ENCODE results near the gene NEK11.
"Not testable (repeated sequence)": the region's sequence is repeated elsewhere in the genome, so short reads cannot be mapped to it uniquely, and the experiment has no call there.

NEK11 gene

GRCh38 chr3:131360191-131360755, 333.6 kb downstream of the NEK11 start:
- Histone ChIP-seq H3K9me3 (ENCODE audit: control insufficient read depth in 5 of 5, low read length in 5 of 5) (no peaks in the 10 kb centered on the region), H3K9ac (ENCODE audit: low read length in 5 of 5) (no peak overlapping the region), H3K36me3 (ENCODE audit: control insufficient read depth in 5 of 5, insufficient read depth in 5 of 5, low read length in 5 of 5) (no peaks in the 10 kb centered on the region), H3K4me1 (ENCODE audit: control insufficient read depth in 5 of 5, insufficient read depth in 5 of 5, low read length in 5 of 5) (peaks cover 0 to 21% (median 12%) of the 10 kb centered on the region in 5 donors), H3K4me3 (ENCODE audit: low read depth in 1 of 5, low read length in 5 of 5) (no peak overlapping the region), H3K27ac (ENCODE audit: low read depth, low read length) (no peak overlapping the region), H3K27me3 (ENCODE audit: control insufficient read depth in 5 of 5, insufficient read depth in 4 of 5, low read length in 5 of 5) (no peaks in the 10 kb centered on the region)

GRCh38 chr3:131361066-131361463, 334.4 kb downstream of the NEK11 start:
- H3K4me3 ChIP-seq (ENCODE audit: low read depth in 1 of 5, low read length in 5 of 5) = peak overlapping the region; percentile 44 to 80 (median 70)
- not testable (repeated sequence) for H3K9me3 ChIP-seq (ENCODE audit: control insufficient read depth in 5 of 5, low read length in 5 of 5); H3K9ac ChIP-seq (ENCODE audit: low read length in 5 of 5); H3K27ac ChIP-seq (ENCODE audit: low read depth, low read length); H3K27me3 ChIP-seq (ENCODE audit: control insufficient read depth in 5 of 5, insufficient read depth in 4 of 5, low read length in 5 of 5); H3K36me3 ChIP-seq (ENCODE audit: control insufficient read depth in 5 of 5, insufficient read depth in 5 of 5, low read length in 5 of 5)
- H3K4me1 ChIP-seq (ENCODE audit: control insufficient read depth in 5 of 5, insufficient read depth in 5 of 5, low read length in 5 of 5) = peaks cover 0 to 21% (median 12%) of the 10 kb centered on the region in 5 donors

- Histone ChIP-seq H3K36me3 (ENCODE audit: control insufficient read depth in 5 of 5, insufficient read depth in 5 of 5, low read length in 5 of 5) (no peaks in the 10 kb centered on the region), H3K9me3 (ENCODE audit: control insufficient read depth in 5 of 5, low read length in 5 of 5) (no peaks in the 10 kb centered on the region), H3K27ac (ENCODE audit: low read depth, low read length) (no peak overlapping the region), H3K4me1 (ENCODE audit: control insufficient read depth in 5 of 5, insufficient read depth in 5 of 5, low read length in 5 of 5) (peaks cover 0 to 21% (median 12%) of the 10 kb centered on the region in 5 donors), H3K27me3 (ENCODE audit: control insufficient read depth in 5 of 5, insufficient read depth in 4 of 5, low read length in 5 of 5) (no peaks in the 10 kb centered on the region), H3K4me3 (ENCODE audit: low read depth in 1 of 5, low read length in 5 of 5) (peak overlapping the region; percentile 53 to 80 (median 70)), H3K9ac (ENCODE audit: low read length in 5 of 5) (peak overlapping the region in 4 of 5 donors; percentile 27 to 74 (median 65))
These were observed 335.1 kb downstream of the NEK11 start for GRCh38 chr3:131361464-131362421.

- Histone ChIP-seq H3K9me3 (ENCODE audit: control insufficient read depth in 5 of 5, low read length in 5 of 5) (no peaks in the 10 kb centered on the region), H3K36me3 (ENCODE audit: control insufficient read depth in 5 of 5, insufficient read depth in 5 of 5, low read length in 5 of 5) (no peaks in the 10 kb centered on the region), H3K4me1 (ENCODE audit: control insufficient read depth in 5 of 5, insufficient read depth in 5 of 5, low read length in 5 of 5) (peaks cover 0 to 21% (median 12%) of the 10 kb centered on the region in 5 donors), H3K27me3 (ENCODE audit: control insufficient read depth in 5 of 5, insufficient read depth in 4 of 5, low read length in 5 of 5) (no peaks in the 10 kb centered on the region), H3K4me3 (ENCODE audit: low read depth in 1 of 5, low read length in 5 of 5) (no peak overlapping the region), H3K27ac (ENCODE audit: low read depth, low read length) (no peak overlapping the region), H3K9ac (ENCODE audit: low read length in 5 of 5) (no peak overlapping the region)
These were observed 336.6 kb downstream of the NEK11 start for GRCh38 chr3:131363275-131363674.

- Histone ChIP-seq H3K4me3 (ENCODE audit: low read depth in 1 of 5, low read length in 5 of 5) (no peak overlapping the region), H3K9me3 (ENCODE audit: control insufficient read depth in 5 of 5, low read length in 5 of 5) (no peaks in the 10 kb centered on the region), H3K36me3 (ENCODE audit: control insufficient read depth in 5 of 5, insufficient read depth in 5 of 5, low read length in 5 of 5) (peaks cover 6 to 48% (median 28%) of the 10 kb centered on the region in 5 donors), H3K27ac (ENCODE audit: low read depth, low read length) (no peak overlapping the region), H3K9ac (ENCODE audit: low read length in 5 of 5) (no peak overlapping the region), H3K27me3 (ENCODE audit: control insufficient read depth in 5 of 5, insufficient read depth in 4 of 5, low read length in 5 of 5) (no peaks in the 10 kb centered on the region), H3K4me1 (ENCODE audit: control insufficient read depth in 5 of 5, insufficient read depth in 5 of 5, low read length in 5 of 5) (peaks cover 0 to 6% (median 0%) of the 10 kb centered on the region in 5 donors)
These were observed 344.4 kb downstream of the NEK11 start for GRCh38 chr3:131370935-131371687.

GRCh38 chr3:131371688-131372066, 345.0 kb downstream of the NEK11 start:
- Histone ChIP-seq H3K4me1 (ENCODE audit: control insufficient read depth in 5 of 5, insufficient read depth in 5 of 5, low read length in 5 of 5) (peaks cover 0 to 6% (median 0%) of the 10 kb centered on the region in 5 donors), H3K27ac (ENCODE audit: low read depth, low read length) (no peak overlapping the region), H3K4me3 (ENCODE audit: low read depth in 1 of 5, low read length in 5 of 5) (no peak overlapping the region), H3K36me3 (ENCODE audit: control insufficient read depth in 5 of 5, insufficient read depth in 5 of 5, low read length in 5 of 5) (peaks cover 6 to 53% (median 30%) of the 10 kb centered on the region in 5 donors), H3K9me3 (ENCODE audit: control insufficient read depth in 5 of 5, low read length in 5 of 5) (no peaks in the 10 kb centered on the region), H3K9ac (ENCODE audit: low read length in 5 of 5) (no peak overlapping the region), H3K27me3 (ENCODE audit: control insufficient read depth in 5 of 5, insufficient read depth in 4 of 5, low read length in 5 of 5) (no peaks in the 10 kb centered on the region)

- no peak overlapping the region for H3K4me3 ChIP-seq (ENCODE audit: low read depth in 1 of 5, low read length in 5 of 5)
- H3K27me3 ChIP-seq (ENCODE audit: control insufficient read depth in 5 of 5, insufficient read depth in 4 of 5, low read length in 5 of 5) = no peaks in the 10 kb centered on the region
These were observed 348.1 kb downstream of the NEK11 start for GRCh38 chr3:131374741-131375140.

GRCh38 chr3:131380821-131381444, 354.3 kb downstream of the NEK11 start:
- H3K4me1 ChIP-seq (ENCODE audit: control insufficient read depth in 5 of 5, insufficient read depth in 5 of 5, low read length in 5 of 5) = peaks cover 0 to 38% (median 31%) of the 10 kb centered on the region in 5 donors
- peak overlapping the region; percentile 78 for H3K27ac ChIP-seq (ENCODE audit: low read depth, low read length)
- not testable (repeated sequence) for H3K9me3 ChIP-seq (ENCODE audit: control insufficient read depth in 5 of 5, low read length in 5 of 5)

More at GRCh38 chr3:131374741-131375140, 348.1 kb downstream of the NEK11 start:
- Histone ChIP-seq H3K9ac (ENCODE audit: low read length in 5 of 5) (no peak overlapping the region), H3K36me3 (ENCODE audit: control insufficient read depth in 5 of 5, insufficient read depth in 5 of 5, low read length in 5 of 5) (peaks cover 10 to 53% (median 30%) of the 10 kb centered on the region in 5 donors), H3K4me1 (ENCODE audit: control insufficient read depth in 5 of 5, insufficient read depth in 5 of 5, low read length in 5 of 5) (peaks cover 0 to 6% (median 2%) of the 10 kb centered on the region in 5 donors), H3K27ac (ENCODE audit: low read depth, low read length) (no peak overlapping the region), H3K9me3 (ENCODE audit: control insufficient read depth in 5 of 5, low read length in 5 of 5) (no peaks in the 10 kb centered on the region)

GRCh38 chr3:131381445-131382291, 355.0 kb downstream of the NEK11 start, which contains the start of gene NUDT16:
Gene NUDT16, plus strand, starts transcription at chr3:131381774. Its CDS starts 31 bp downstream, at chr3:131381805.
- Histone ChIP-seq H3K9ac (ENCODE audit: low read length in 5 of 5) (peak within 1 kb of the TSS; percentile 52 to 90 (median 83)), H3K4me1 (ENCODE audit: control insufficient read depth in 5 of 5, insufficient read depth in 5 of 5, low read length in 5 of 5) (peaks cover 3 to 46% (median 38%) of the 10 kb centered on the region in 5 donors), H3K9me3 (ENCODE audit: control insufficient read depth in 5 of 5, low read length in 5 of 5) (no peaks in the 10 kb centered on the region), H3K27me3 (ENCODE audit: control insufficient read depth in 5 of 5, insufficient read depth in 4 of 5, low read length in 5 of 5) (no peaks in the 10 kb centered on the region), H3K27ac (ENCODE audit: low read depth, low read length) (peak within 1 kb of the TSS; percentile 78), H3K4me3 (ENCODE audit: low read depth in 1 of 5, low read length in 5 of 5) (peak within 1 kb of the TSS; percentile 81 to 99 (median 95)), H3K36me3 (ENCODE audit: control insufficient read depth in 5 of 5, insufficient read depth in 5 of 5, low read length in 5 of 5) (peaks cover 4 to 24% (median 12%) of the 10 kb centered on the region in 5 donors)

More at GRCh38 chr3:131380821-131381444, 354.3 kb downstream of the NEK11 start:
- peak overlapping the region in 4 of 5 donors; percentile 81 to 85 (median 81) for H3K9ac ChIP-seq (ENCODE audit: low read length in 5 of 5)
- peak overlapping the region; percentile 81 to 99 (median 95) for H3K4me3 ChIP-seq (ENCODE audit: low read depth in 1 of 5, low read length in 5 of 5)
- not testable (repeated sequence) for H3K27me3 ChIP-seq (ENCODE audit: control insufficient read depth in 5 of 5, insufficient read depth in 4 of 5, low read length in 5 of 5)
- H3K36me3 ChIP-seq (ENCODE audit: control insufficient read depth in 5 of 5, insufficient read depth in 5 of 5, low read length in 5 of 5) = peaks cover 4 to 28% (median 16%) of the 10 kb centered on the region in 5 donors
